Measurements from ENCODE around the gene ATG7. TPM values are rescaled to one million over a fixed set of nuclear protein-coding genes. Genes with fewer than 3 reads are reported as not detected.
A peak's percentile ranks its signal among the peaks of the same experiment; 100 is the strongest.

The ATG7 gene
- total RNA-seq, 6 experiments from 2014 or later, result 44.5 to 53.0 (median 49.3) TPM

DNA sequence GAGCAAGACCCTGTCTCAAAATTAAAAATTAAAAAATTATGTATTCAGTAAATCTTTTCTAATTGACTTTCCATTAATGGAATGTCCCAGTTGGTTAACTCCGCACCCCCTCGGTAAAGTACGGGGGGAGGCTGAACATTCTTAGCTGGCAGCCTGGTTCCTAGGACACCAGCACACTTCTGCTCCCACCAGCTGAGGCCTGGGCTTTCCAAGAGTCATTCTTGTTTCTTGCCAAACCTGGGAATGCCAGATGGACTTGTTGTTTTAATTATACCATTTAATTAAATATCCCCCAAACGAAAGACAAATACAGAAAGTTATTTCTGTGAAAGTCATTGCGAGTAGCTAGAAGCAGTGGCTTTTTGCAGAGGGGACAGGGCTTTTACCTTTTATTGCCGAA, 192.2 kb downstream of the ATG7 start:
- TF ChIP-seq, protein P1, sequence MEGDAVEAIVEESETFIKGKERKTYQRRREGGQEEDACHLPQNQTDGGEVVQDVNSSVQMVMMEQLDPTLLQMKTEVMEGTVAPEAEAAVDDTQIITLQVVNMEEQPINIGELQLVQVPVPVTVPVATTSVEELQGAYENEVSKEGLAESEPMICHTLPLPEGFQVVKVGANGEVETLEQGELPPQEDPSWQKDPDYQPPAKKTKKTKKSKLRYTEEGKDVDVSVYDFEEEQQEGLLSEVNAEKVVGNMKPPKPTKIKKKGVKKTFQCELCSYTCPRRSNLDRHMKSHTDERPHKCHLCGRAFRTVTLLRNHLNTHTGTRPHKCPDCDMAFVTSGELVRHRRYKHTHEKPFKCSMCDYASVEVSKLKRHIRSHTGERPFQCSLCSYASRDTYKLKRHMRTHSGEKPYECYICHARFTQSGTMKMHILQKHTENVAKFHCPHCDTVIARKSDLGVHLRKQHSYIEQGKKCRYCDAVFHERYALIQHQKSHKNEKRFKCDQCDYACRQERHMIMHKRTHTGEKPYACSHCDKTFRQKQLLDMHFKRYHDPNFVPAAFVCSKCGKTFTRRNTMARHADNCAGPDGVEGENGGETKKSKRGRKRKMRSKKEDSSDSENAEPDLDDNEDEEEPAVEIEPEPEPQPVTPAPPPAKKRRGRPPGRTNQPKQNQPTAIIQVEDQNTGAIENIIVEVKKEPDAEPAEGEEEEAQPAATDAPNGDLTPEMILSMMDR (IDR thresholded peaks at IDR 0.05), result no peak
- H3K36me3 Mint-ChIP-seq (ENCODE audit: low read depth), result peaks cover 24% of the 10 kb centered on the region
- no peak for DNase-seq
- H3K4me3 Mint-ChIP-seq, result no peak overlapping the region
- no peak overlapping the region for H3K27ac Mint-ChIP-seq
- H3K9me3 Mint-ChIP-seq, result no peaks in the 10 kb centered on the region
- H3K27me3 Mint-ChIP-seq (ENCODE audit: insufficient read depth), result no peaks in the 10 kb centered on the region
- H3K4me1 Mint-ChIP-seq (ENCODE audit: low read depth), result peaks cover 29% of the 10 kb centered on the region

DNA sequence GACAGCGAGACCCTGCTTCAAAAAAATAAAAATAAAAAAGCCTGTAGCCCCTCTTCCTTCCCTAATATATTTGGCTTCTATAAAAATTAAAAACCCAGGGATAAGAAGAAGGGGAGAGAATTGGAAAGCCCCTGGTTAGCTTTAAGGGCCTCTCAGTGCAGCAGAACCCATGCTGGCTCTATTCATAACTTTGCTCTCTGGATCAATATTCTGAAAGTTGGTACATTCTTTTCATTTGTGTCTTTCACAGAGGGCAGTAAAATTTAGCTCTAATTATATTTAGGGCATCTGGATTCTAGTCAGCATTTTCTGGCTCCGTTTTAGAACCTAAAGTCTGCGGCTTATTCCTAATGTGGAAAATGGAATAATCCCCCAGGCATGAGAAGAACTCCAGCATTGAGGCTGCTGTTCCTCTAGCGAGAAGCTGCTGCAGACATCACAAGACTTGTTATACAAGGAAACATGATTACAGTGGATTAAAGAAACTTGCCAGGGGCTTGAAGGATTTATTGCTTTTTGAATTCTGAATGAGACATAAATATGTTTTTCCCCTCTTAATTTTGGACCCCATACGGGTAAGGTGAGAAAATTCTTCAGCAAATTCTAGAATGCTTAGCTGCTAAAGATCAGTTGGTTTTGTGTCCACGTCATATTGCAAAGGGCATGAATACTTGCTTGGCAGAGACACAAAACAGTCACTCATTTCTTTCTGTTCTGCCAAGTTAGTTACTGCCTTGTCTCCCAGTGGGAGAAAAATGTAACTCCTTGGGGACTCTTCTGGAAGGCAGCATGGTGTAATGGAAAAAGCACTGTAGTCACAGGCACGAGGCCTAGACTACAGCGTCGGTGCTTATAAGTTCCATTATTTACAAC, 193.8 kb downstream of the ATG7 start:
- Mint-ChIP-seq H3K9me3 (no peaks in the 10 kb centered on the region), H3K4me1 (ENCODE audit: low read depth) (peaks cover 20% of the 10 kb centered on the region), H3K27me3 (ENCODE audit: insufficient read depth) (no peaks in the 10 kb centered on the region), H3K36me3 (ENCODE audit: low read depth) (peaks cover 21% of the 10 kb centered on the region), H3K27ac (peak overlapping the region; percentile 59), H3K4me3 (no peak overlapping the region; the same call in 1 of the 2 replicates)
- no peak for DNase-seq
- TF ChIP-seq, protein P1 (IDR thresholded peaks at IDR 0.05), result no peak

- Mint-ChIP-seq H3K9me3 (no peaks in the 10 kb centered on the region), H3K4me3 (no peak overlapping the region), H3K36me3 (ENCODE audit: low read depth) (peaks cover 21% of the 10 kb centered on the region), H3K27ac (no peak overlapping the region), H3K27me3 (ENCODE audit: insufficient read depth) (no peaks in the 10 kb centered on the region), H3K4me1 (ENCODE audit: low read depth) (peaks cover 20% of the 10 kb centered on the region)
- TF ChIP-seq, protein P1 (IDR thresholded peaks at IDR 0.05), result no peak
- DNase-seq, result no peak
These were observed 195.7 kb downstream of the ATG7 start for GRCh38 chr3:11467875-11468274.

GRCh38 chr3:11470031-11470853, 198.0 kb downstream of the ATG7 start:
- DNase-seq, result no peak
- Mint-ChIP-seq H3K27ac (no peak overlapping the region), H3K4me3 (no peak overlapping the region), H3K36me3 (ENCODE audit: low read depth) (peaks cover 15% of the 10 kb centered on the region), H3K4me1 (ENCODE audit: low read depth) (peaks cover 11% of the 10 kb centered on the region; the same call in 1 of the 2 replicates), H3K27me3 (ENCODE audit: insufficient read depth) (no peaks in the 10 kb centered on the region; the same call in 1 of the 2 replicates), H3K9me3 (no peaks in the 10 kb centered on the region)
- TF ChIP-seq, protein P1 (IDR thresholded peaks at IDR 0.05), result no peak

GRCh38 chr3:11475324-11475723, 203.1 kb downstream of the ATG7 start:
- no peak overlapping the region for H3K4me3 Mint-ChIP-seq
- peaks cover 3% of the 10 kb centered on the region for H3K27me3 Mint-ChIP-seq (ENCODE audit: insufficient read depth)
- H3K9me3 Mint-ChIP-seq, result no peaks in the 10 kb centered on the region
- DNase-seq, result no peak
- H3K36me3 Mint-ChIP-seq (ENCODE audit: low read depth), result no peaks in the 10 kb centered on the region
- peaks cover 37% of the 10 kb centered on the region for H3K4me1 Mint-ChIP-seq (ENCODE audit: low read depth)
- no peak overlapping the region for H3K27ac Mint-ChIP-seq
- TF ChIP-seq, protein P1 (IDR thresholded peaks at IDR 0.05), result no peak
